ENCODE measurements around the gene BRAF.
"Not testable (repeated sequence)": the region's sequence is repeated elsewhere in the genome, so short reads cannot be mapped to it uniquely, and the experiment has no call there.

Gene BRAF

GRCh38 chr7:140922741-140923345 is 1.9 kb downstream of the BRAF start:
- H3K4me1 ChIP-seq: peaks cover 16 to 27% (median 24%) of the 10 kb centered on the region in 10 experiments
- H3K27me3 ChIP-seq: no peaks in the 10 kb centered on the region
- peak overlapping the region; percentile 79 to 100 (median 93); a peak in 20 of 22 replicates for H3K4me2 ChIP-seq
- H3K27ac ChIP-seq: no peak overlapping the region
- peak overlapping the region; percentile 92 to 100 (median 96); a peak in 14 of 20 replicates for H3K4me3 ChIP-seq
- peaks cover 0 to 21% (median 7%) of the 10 kb centered on the region in 11 experiments; a peak in 17 of 22 replicates for H3K36me3 ChIP-seq
- peaks cover 0 to 20% (median 13%) of the 10 kb centered on the region in 11 experiments; a peak in 17 of 22 replicates for H3K9me3 ChIP-seq (replicated peaks in 1 of 11)
- H4K20me1 ChIP-seq: peaks cover 13 to 55% (median 38%) of the 10 kb centered on the region in 11 experiments; a peak in 20 of 22 replicates
- no peak for TF ChIP-seq Cebpa-rat (IDR thresholded peaks at IDR 0.05)
- peak overlapping the region in 4 of 11 experiments; percentile 12 to 100 (median 99); a peak in 3 of 22 replicates for H3K9ac ChIP-seq

- Histone ChIP-seq H3K27ac (no peak overlapping the region), H3K9me3 (replicated peaks in 1 of 11) (peaks cover 0 to 22% (median 14%) of the 10 kb centered on the region in 11 experiments; a peak in 17 of 22 replicates), H4K20me1 (peaks cover 18 to 76% (median 56%) of the 10 kb centered on the region in 11 experiments; a peak in 21 of 22 replicates), H3K4me2 (no peak overlapping the region), H3K27me3 (no peaks in the 10 kb centered on the region), H3K36me3 (peaks cover 0 to 21% (median 8%) of the 10 kb centered on the region in 11 experiments; a peak in 17 of 22 replicates), H3K4me1 (peaks cover 16 to 29% (median 24%) of the 10 kb centered on the region in 10 experiments), H3K9ac (no peak overlapping the region), H3K4me3 (no peak overlapping the region)
- TF ChIP-seq Cebpa-rat (IDR thresholded peaks at IDR 0.05): no peak
Measured at GRCh38 chr7:140920745-140921144, 4.0 kb downstream of the BRAF start.

GRCh38 chr7:140918236-140918635 is 6.5 kb downstream of the BRAF start:
- H3K4me1 ChIP-seq: peaks cover 12 to 20% (median 13%) of the 10 kb centered on the region in 10 experiments
- H3K9me3 ChIP-seq (replicated peaks in 1 of 11): peaks cover 0 to 22% (median 14%) of the 10 kb centered on the region in 11 experiments; a peak in 17 of 22 replicates
- H3K9ac ChIP-seq: no peak overlapping the region
- no peak overlapping the region for H3K27ac ChIP-seq
- peaks cover 0 to 21% (median 8%) of the 10 kb centered on the region in 11 experiments; a peak in 17 of 22 replicates for H3K36me3 ChIP-seq
- no peak overlapping the region for H3K4me2 ChIP-seq
- H4K20me1 ChIP-seq: peaks cover 24 to 97% (median 61%) of the 10 kb centered on the region in 11 experiments; a peak in 21 of 22 replicates
- H3K4me3 ChIP-seq: no peak overlapping the region
- H3K27me3 ChIP-seq: no peaks in the 10 kb centered on the region
- no peak for TF ChIP-seq Cebpa-rat (IDR thresholded peaks at IDR 0.05)

- H3K4me2 ChIP-seq: no peak overlapping the region
- peaks cover 26 to 95% (median 62%) of the 10 kb centered on the region in 11 experiments; a peak in 21 of 22 replicates for H4K20me1 ChIP-seq
- no peak overlapping the region for H3K9ac ChIP-seq
- no peak overlapping the region for H3K27ac ChIP-seq
- TF ChIP-seq Cebpa-rat (IDR thresholded peaks at IDR 0.05): no peak
- H3K4me3 ChIP-seq: no peak overlapping the region
- H3K4me1 ChIP-seq: peaks cover 2 to 12% (median 4%) of the 10 kb centered on the region in 10 experiments; a peak in 19 of 20 replicates
- peaks cover 0 to 22% (median 14%) of the 10 kb centered on the region in 11 experiments; a peak in 17 of 22 replicates for H3K9me3 ChIP-seq (replicated peaks in 1 of 11)
- peaks cover 0 to 21% (median 8%) of the 10 kb centered on the region in 11 experiments; a peak in 17 of 22 replicates for H3K36me3 ChIP-seq
- no peaks in the 10 kb centered on the region for H3K27me3 ChIP-seq
Measured at GRCh38 chr7:140917258-140917657, 7.5 kb downstream of the BRAF start.

- Histone ChIP-seq H3K4me3 (no peak overlapping the region), H3K4me1 (peaks cover 0 to 7% (median 0%) of the 10 kb centered on the region in 10 experiments; a peak in 5 of 20 replicates), H3K36me3 (peaks cover 0 to 30% (median 11%) of the 10 kb centered on the region in 11 experiments; a peak in 17 of 22 replicates), H3K27ac (no peak overlapping the region), H3K9me3 (replicated peaks in 1 of 11) (peaks cover 0 to 24% (median 15%) of the 10 kb centered on the region in 11 experiments; a peak in 17 of 22 replicates), H3K4me2 (no peak overlapping the region), H3K9ac (no peak overlapping the region), H3K27me3 (no peaks in the 10 kb centered on the region), H4K20me1 (peaks cover 25 to 96% (median 60%) of the 10 kb centered on the region in 11 experiments; a peak in 18 of 22 replicates)
- no peak for TF ChIP-seq Cebpa-rat (IDR thresholded peaks at IDR 0.05)
Measured at GRCh38 chr7:140915935-140916555, 8.7 kb downstream of the BRAF start.

GRCh38 chr7:140914083-140914482 is 10.6 kb downstream of the BRAF start:
- TF ChIP-seq Cebpa-rat (IDR thresholded peaks at IDR 0.05): no peak
- Histone ChIP-seq H3K4me1 (peaks cover 0 to 7% (median 0%) of the 10 kb centered on the region in 10 experiments; a peak in 4 of 20 replicates), H3K4me2 (no peak overlapping the region), H3K4me3 (no peak overlapping the region), H3K9ac (no peak overlapping the region), H3K36me3 (peaks cover 11 to 39% (median 21%) of the 10 kb centered on the region in 11 experiments; a peak in 20 of 22 replicates), H4K20me1 (peaks cover 11 to 95% (median 50%) of the 10 kb centered on the region in 11 experiments; a peak in 17 of 22 replicates), H3K9me3 (replicated peaks in 1 of 11) (peaks cover 7 to 35% (median 27%) of the 10 kb centered on the region in 11 experiments; a peak in 18 of 22 replicates), H3K27me3 (no peaks in the 10 kb centered on the region), H3K27ac (no peak overlapping the region)

GRCh38 chr7:140913596-140913928 is 11.2 kb downstream of the BRAF start:
- not testable (repeated sequence) for H3K4me2 ChIP-seq, H3K9ac ChIP-seq
- H4K20me1 ChIP-seq: peaks cover 11 to 96% (median 50%) of the 10 kb centered on the region in 11 experiments; a peak in 17 of 22 replicates

GRCh38 chr7:140911746-140912145 is 13.0 kb downstream of the BRAF start:
- no peak overlapping the region for H3K9ac ChIP-seq
- peaks cover 5 to 93% (median 37%) of the 10 kb centered on the region in 11 experiments; a peak in 16 of 22 replicates for H4K20me1 ChIP-seq
- peaks cover 0 to 7% (median 0%) of the 10 kb centered on the region in 10 experiments; a peak in 4 of 20 replicates for H3K4me1 ChIP-seq
- H3K4me2 ChIP-seq: no peak overlapping the region
- no peaks in the 10 kb centered on the region for H3K27me3 ChIP-seq
- no peak overlapping the region for H3K27ac ChIP-seq
- H3K9me3 ChIP-seq (replicated peaks in 1 of 11): peaks cover 19 to 44% (median 37%) of the 10 kb centered on the region in 11 experiments
- H3K36me3 ChIP-seq: peaks cover 8 to 43% (median 27%) of the 10 kb centered on the region in 11 experiments; a peak in 19 of 22 replicates
- TF ChIP-seq Cebpa-rat (IDR thresholded peaks at IDR 0.05): no peak
- H3K4me3 ChIP-seq: no peak overlapping the region

More at GRCh38 chr7:140913596-140913928, 11.2 kb downstream of the BRAF start:
- peaks cover 7 to 35% (median 26%) of the 10 kb centered on the region in 11 experiments; a peak in 19 of 22 replicates for H3K9me3 ChIP-seq (replicated peaks in 1 of 11)
- not testable (repeated sequence) for H3K27me3 ChIP-seq, H3K27ac ChIP-seq, H3K4me3 ChIP-seq, H3K4me1 ChIP-seq
- peaks cover 12 to 39% (median 20%) of the 10 kb centered on the region in 11 experiments; a peak in 20 of 22 replicates for H3K36me3 ChIP-seq
